GM12878 (cell line): ENCODE data around the gene ATP2C1. TPM values are rescaled to one million over a fixed set of nuclear protein-coding genes. Genes with fewer than 3 reads are reported as not detected.

Experiments used
- BCL11A ChIP-seq: IDR thresholded peaks from 2 replicates; pipeline ENCODE4 v1.6.1; 2011; ENCODE audit warnings: low read depth, low read length
- ELK1 ChIP-seq: IDR thresholded peaks from 2 replicates; pipeline ENCODE4 v1.6.1; 2012; ENCODE audit warnings: low read depth, low read length, improper control_type of control experiment
- IKZF2 ChIP-seq, 2 experiments: fragments of 450-650 bp; IDR thresholded peaks; 2 replicates each; pipeline ENCODE4 v1.6.1; 2017; ENCODE audit warnings: mild to moderate bottlenecking in 2 of 2, moderate library complexity in 2 of 2
- KAT2A ChIP-seq: conservative IDR thresholded peaks from 2 replicates; pipeline ENCODE4 v1.6.1; 2011; ENCODE audit warnings: low read depth, low read length; ENCODE audit not compliant: control insufficient read depth
- MYC ChIP-seq: IDR thresholded peaks from 2 replicates; pipeline ENCODE4 v1.6.1; 2011; ENCODE audit warnings: mild to moderate bottlenecking, low read length, moderate library complexity, inconsistent platforms; ENCODE audit not compliant: insufficient read depth, insufficient replicate concordance, insufficient read length, severe bottlenecking
- NBN ChIP-seq: fragments of 450-650 bp; IDR thresholded peaks from 2 replicates; pipeline ENCODE4 v1.6.1; 2016
- TBL1XR1 ChIP-seq: IDR thresholded peaks from 2 replicates; pipeline ENCODE4 v1.6.1; 2012; ENCODE audit warnings: low read depth, low read length, improper control_type of control experiment
- polyA plus RNA-seq, 11 experiments: library from polyadenylated mRNA; depleted of rRNA in 4 of 11; unstranded in 6 of 11; stranded (reverse) in 5 of 11; fragments of >200 nt; fragmentation: Nextera tagmentation in 4 of 11; fragmentation: Illumina TruSeq in 1 of 11; extraction: Ambion mirVana in 4 of 11; extraction: Trizol in 1 of 11; gene quantifications; 1 replicate in 1 of 11; 2 replicates in 10 of 11; pipeline versions ENCODE4 v1.2.1 to v1.2.3, GENCODE V29; 2011 to 2016; ENCODE audit warnings: inconsistent platforms in 2 of 11, missing spikeins in 2 of 11, low read depth in 1 of 11
- total RNA-seq, 4 experiments: library from RNA; depleted of rRNA in 3 of 4; stranded (reverse); fragments of >200 nt in 3 of 4; fragmentation: Illumina TruSeq in 1 of 4; extraction: Trizol in 1 of 4; gene quantifications; 2 replicates each; pipeline versions ENCODE4 v1.2.1 to v1.2.3, GENCODE V29; 2013 to 2021
- TF ChIP-seq, protein P1 (sequence below), 3 experiments: IDR thresholded peaks in 2 of 3; conservative IDR thresholded peaks in 1 of 3; 2 replicates each; pipeline ENCODE4 v1.5.1; 2011; ENCODE audit warnings: low read depth in 3 of 3, low read length in 3 of 3, mild to moderate bottlenecking in 3 of 3, control low read depth in 2 of 3, moderate library complexity in 2 of 3, inconsistent platforms in 1 of 3, mixed read lengths in 1 of 3; ENCODE audit not compliant: control insufficient read depth in 2 of 3, insufficient read depth in 1 of 3; ENCODE audit errors: extremely low read depth in 1 of 3
- TF ChIP-seq, protein P2 (sequence below): fragments of 450-650 bp; formaldehyde crosslinking; IDR thresholded peaks from 2 replicates; pipeline ENCODE4 v1.5.0; 2022; ENCODE audit warnings: mild to moderate bottlenecking, missing genetic modification characterization
- TF ChIP-seq, protein P3 (sequence below): fragments of 450-650 bp; IDR thresholded peaks from 2 replicates; pipeline ENCODE4 v1.6.1; 2018; ENCODE audit warnings: mild to moderate bottlenecking, low read depth, moderate library complexity; ENCODE audit not compliant: partially characterized antibody

ATP2C1 gene
- total and polyA plus RNA-seq, 10 of the 15 experiments (the other 5 are each of a cell fraction or from before 2014, with no cell fraction given) = 20.6 to 116 (median 55.1) TPM

DNA sequence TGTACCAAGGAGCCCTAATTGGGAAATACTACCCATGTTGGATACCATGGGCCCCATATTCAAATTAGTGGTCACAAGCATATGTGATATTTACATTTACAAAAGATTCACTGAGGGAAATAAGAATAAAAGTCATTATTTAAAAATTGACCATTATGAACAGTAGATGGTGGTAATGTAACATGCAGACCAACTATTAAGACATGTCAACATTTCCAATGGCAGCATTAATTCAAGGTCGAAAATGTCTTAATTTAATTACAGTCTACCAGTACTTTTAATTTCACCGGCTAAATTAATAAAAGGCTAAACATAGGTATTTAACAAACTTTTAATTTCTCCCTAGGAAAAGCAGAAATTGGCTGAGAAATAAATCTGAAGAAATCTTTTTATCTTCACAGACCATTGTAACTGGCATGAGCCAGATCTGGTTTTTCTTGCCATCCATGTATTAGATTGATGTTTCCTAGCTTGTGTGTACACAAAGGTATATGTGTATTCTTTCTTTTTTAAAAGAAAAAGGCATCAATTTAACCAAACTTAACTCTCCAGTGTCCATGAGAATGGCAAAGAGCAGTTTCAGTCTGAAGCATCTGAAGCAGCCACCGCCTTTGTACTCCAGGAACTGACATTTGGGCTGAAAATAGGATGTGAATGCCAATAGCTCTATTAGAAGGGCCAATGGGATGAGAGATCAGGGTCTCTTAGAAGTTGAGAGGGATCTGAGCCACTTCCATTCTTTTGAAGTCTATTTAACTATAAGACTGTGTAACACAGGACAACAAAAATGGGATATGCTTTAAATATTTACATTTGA lies 159.4 kb downstream of the ATP2C1 start (continued):
- TF ChIP-seq, protein P1, sequence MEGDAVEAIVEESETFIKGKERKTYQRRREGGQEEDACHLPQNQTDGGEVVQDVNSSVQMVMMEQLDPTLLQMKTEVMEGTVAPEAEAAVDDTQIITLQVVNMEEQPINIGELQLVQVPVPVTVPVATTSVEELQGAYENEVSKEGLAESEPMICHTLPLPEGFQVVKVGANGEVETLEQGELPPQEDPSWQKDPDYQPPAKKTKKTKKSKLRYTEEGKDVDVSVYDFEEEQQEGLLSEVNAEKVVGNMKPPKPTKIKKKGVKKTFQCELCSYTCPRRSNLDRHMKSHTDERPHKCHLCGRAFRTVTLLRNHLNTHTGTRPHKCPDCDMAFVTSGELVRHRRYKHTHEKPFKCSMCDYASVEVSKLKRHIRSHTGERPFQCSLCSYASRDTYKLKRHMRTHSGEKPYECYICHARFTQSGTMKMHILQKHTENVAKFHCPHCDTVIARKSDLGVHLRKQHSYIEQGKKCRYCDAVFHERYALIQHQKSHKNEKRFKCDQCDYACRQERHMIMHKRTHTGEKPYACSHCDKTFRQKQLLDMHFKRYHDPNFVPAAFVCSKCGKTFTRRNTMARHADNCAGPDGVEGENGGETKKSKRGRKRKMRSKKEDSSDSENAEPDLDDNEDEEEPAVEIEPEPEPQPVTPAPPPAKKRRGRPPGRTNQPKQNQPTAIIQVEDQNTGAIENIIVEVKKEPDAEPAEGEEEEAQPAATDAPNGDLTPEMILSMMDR (IDR thresholded peaks at IDR 0.05 in 2 of 3, conservative IDR thresholded peaks at IDR 0.05 in 1 of 3; ENCODE audit: control insufficient read depth in 2 of 3, extremely low read depth in 1 of 3, insufficient read depth in 1 of 3, low read depth in 3 of 3, low read length in 3 of 3) = peak in 1 of 3 experiments; percentile 29; a peak in 2 of 6 replicates
- TF ChIP-seq ELK1 (no peak), TBL1XR1 (no peak), KAT2A (no peak), MYC (no peak), IKZF2 (IDR thresholded peaks at IDR 0.05) (no peak), NBN (no peak), BCL11A (no peak)
- TF ChIP-seq, protein P2, sequence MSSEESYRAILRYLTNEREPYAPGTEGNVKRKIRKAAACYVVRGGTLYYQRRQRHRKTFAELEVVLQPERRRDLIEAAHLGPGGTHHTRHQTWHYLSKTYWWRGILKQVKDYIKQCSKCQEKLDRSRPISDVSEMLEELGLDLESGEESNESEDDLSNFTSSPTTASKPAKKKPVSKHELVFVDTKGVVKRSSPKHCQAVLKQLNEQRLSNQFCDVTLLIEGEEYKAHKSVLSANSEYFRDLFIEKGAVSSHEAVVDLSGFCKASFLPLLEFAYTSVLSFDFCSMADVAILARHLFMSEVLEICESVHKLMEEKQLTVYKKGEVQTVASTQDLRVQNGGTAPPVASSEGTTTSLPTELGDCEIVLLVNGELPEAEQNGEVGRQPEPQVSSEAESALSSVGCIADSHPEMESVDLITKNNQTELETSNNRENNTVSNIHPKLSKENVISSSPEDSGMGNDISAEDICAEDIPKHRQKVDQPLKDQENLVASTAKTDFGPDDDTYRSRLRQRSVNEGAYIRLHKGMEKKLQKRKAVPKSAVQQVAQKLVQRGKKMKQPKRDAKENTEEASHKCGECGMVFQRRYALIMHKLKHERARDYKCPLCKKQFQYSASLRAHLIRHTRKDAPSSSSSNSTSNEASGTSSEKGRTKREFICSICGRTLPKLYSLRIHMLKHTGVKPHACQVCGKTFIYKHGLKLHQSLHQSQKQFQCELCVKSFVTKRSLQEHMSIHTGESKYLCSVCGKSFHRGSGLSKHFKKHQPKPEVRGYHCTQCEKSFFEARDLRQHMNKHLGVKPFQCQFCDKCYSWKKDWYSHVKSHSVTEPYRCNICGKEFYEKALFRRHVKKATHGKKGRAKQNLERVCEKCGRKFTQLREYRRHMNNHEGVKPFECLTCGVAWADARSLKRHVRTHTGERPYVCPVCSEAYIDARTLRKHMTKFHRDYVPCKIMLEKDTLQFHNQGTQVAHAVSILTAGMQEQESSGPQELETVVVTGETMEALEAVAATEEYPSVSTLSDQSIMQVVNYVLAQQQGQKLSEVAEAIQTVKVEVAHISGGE = no peak
- TF ChIP-seq, protein P3, sequence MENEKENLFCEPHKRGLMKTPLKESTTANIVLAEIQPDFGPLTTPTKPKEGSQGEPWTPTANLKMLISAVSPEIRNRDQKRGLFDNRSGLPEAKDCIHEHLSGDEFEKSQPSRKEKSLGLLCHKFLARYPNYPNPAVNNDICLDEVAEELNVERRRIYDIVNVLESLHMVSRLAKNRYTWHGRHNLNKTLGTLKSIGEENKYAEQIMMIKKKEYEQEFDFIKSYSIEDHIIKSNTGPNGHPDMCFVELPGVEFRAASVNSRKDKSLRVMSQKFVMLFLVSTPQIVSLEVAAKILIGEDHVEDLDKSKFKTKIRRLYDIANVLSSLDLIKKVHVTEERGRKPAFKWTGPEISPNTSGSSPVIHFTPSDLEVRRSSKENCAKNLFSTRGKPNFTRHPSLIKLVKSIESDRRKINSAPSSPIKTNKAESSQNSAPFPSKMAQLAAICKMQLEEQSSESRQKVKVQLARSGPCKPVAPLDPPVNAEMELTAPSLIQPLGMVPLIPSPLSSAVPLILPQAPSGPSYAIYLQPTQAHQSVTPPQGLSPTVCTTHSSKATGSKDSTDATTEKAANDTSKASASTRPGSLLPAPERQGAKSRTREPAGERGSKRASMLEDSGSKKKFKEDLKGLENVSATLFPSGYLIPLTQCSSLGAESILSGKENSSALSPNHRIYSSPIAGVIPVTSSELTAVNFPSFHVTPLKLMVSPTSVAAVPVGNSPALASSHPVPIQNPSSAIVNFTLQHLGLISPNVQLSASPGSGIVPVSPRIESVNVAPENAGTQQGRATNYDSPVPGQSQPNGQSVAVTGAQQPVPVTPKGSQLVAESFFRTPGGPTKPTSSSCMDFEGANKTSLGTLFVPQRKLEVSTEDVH = no peak
